HepG2 (cell line): ENCODE results near the gene NECTIN2. TPM values are rescaled to one million over a fixed set of nuclear protein-coding genes. Genes with fewer than 3 reads are reported as not detected.
A peak's percentile ranks its signal among the peaks of the same experiment; 100 is the strongest.

ENCODE experiments used
- ATRX ChIP-seq: sonication (generic); formaldehyde crosslinking; IDR thresholded peaks from 2 replicates; pipeline ENCODE4 v1.4.0; 2020; ENCODE audit warnings: missing genetic modification reagents, borderline replicate concordance
- CSRNP1 ChIP-seq: sonication (generic); formaldehyde crosslinking; IDR thresholded peaks from 2 replicates; pipeline ENCODE4 v1.8.1; 2023; ENCODE audit warnings: mild to moderate bottlenecking, missing genetic modification reagents
- FOSL2 ChIP-seq: sonication (generic); formaldehyde crosslinking; IDR thresholded peaks from 2 replicates; pipeline ENCODE4 v1.4.0; 2020; ENCODE audit warnings: missing genetic modification reagents
- GRHL1 ChIP-seq: sonication (generic); formaldehyde crosslinking; conservative IDR thresholded peaks from 2 replicates; pipeline ENCODE4 v1.8.0; 2022; ENCODE audit warnings: missing genetic modification reagents
- IRF9 ChIP-seq: sonication (generic); formaldehyde crosslinking; IDR thresholded peaks from 2 replicates; pipeline ENCODE4 v1.8.0; 2022; ENCODE audit warnings: missing genetic modification reagents, mild to moderate bottlenecking, borderline replicate concordance
- MED13 ChIP-seq: sonication (generic); formaldehyde crosslinking; IDR thresholded peaks from 2 replicates; pipeline ENCODE4 v1.5.0; 2020; ENCODE audit warnings: missing genetic modification reagents
- NCOA2 ChIP-seq: sonication (generic); formaldehyde crosslinking; IDR thresholded peaks from 2 replicates; pipeline ENCODE4 v1.8.0; 2022; ENCODE audit warnings: inconsistent platforms
- NR2F6 ChIP-seq, 2 experiments: IDR thresholded peaks; 2 replicates each; pipeline ENCODE4 v1.6.1; 2016; ENCODE audit warnings: antibody characterized with exemption in 1 of 2, mild to moderate bottlenecking in 1 of 2
- SMAD3 ChIP-seq: sonication (generic); formaldehyde crosslinking; IDR thresholded peaks from 2 replicates; pipeline ENCODE4 v1.4.0; 2020; ENCODE audit warnings: missing genetic modification reagents
- TBL1XR1 ChIP-seq: fragments of 150-350 bp; IDR thresholded peaks from 2 replicates; pipeline ENCODE4 v1.6.1; 2014; ENCODE audit warnings: borderline replicate concordance, low read length; ENCODE audit not compliant: partially characterized antibody
- ZFP36L1 ChIP-seq: sonication (generic); formaldehyde crosslinking; IDR thresholded peaks from 2 replicates; pipeline ENCODE4 v1.8.0; 2022; ENCODE audit warnings: mild to moderate bottlenecking, missing genetic modification reagents, moderate library complexity
- ZNF451 ChIP-seq: sonication (generic); formaldehyde crosslinking; IDR thresholded peaks from 2 replicates; pipeline ENCODE4 v1.5.0; 2020; ENCODE audit warnings: mild to moderate bottlenecking, missing genetic modification reagents
- ZNF567 ChIP-seq: sonication (generic); formaldehyde crosslinking; IDR thresholded peaks from 2 replicates; pipeline ENCODE4 v1.8.1; 2023; ENCODE audit warnings: mild to moderate bottlenecking, missing genetic modification reagents, borderline replicate concordance
- ZNF780A ChIP-seq: sonication (generic); formaldehyde crosslinking; IDR thresholded peaks from 2 replicates; pipeline ENCODE4 v1.8.0; 2022; ENCODE audit warnings: mild to moderate bottlenecking, missing genetic modification reagents, moderate library complexity
- ZNF883 ChIP-seq: sonication (generic); formaldehyde crosslinking; IDR thresholded peaks from 2 replicates; pipeline ENCODE4 v1.5.1; 2020; ENCODE audit warnings: mild to moderate bottlenecking, missing genetic modification reagents; ENCODE audit errors: not compliant biosample characterization
- ZSCAN25 ChIP-seq: sonication (generic); formaldehyde crosslinking; IDR thresholded peaks from 2 replicates; pipeline ENCODE4 v1.8.0; 2022; ENCODE audit warnings: mild to moderate bottlenecking, missing genetic modification reagents
- polyA plus RNA-seq, 8 experiments: library from polyadenylated mRNA; depleted of rRNA in 3 of 8; stranded (reverse) in 7 of 8; unstranded in 1 of 8; fragments of >200 nt; fragmentation: Illumina TruSeq in 4 of 8; extraction: Trizol in 4 of 8; gene quantifications; 2 replicates each; pipeline versions ENCODE4 v1.2.1 to v1.2.3, GENCODE V29; 2011 to 2016; ENCODE audit warnings: low read depth in 4 of 8, missing spikeins in 1 of 8, mixed read lengths in 1 of 8; ENCODE audit not compliant: insufficient read depth in 1 of 8
- total RNA-seq, 5 experiments: library from RNA; depleted of rRNA; stranded (reverse); fragments of >200 nt; fragmentation: Illumina TruSeq; extraction: Trizol; gene quantifications; 2 replicates each; pipeline ENCODE4 v1.2.3, GENCODE V29; 2016; ENCODE audit warnings: low read depth in 1 of 5
- TF ChIP-seq, protein P1 (sequence below): sonication (generic); formaldehyde crosslinking; IDR thresholded peaks from 2 replicates; pipeline ENCODE4 v1.8.0; 2022; ENCODE audit warnings: mild to moderate bottlenecking, missing genetic modification reagents; ENCODE audit not compliant: insufficient replicate concordance
- TF ChIP-seq, protein P2 (sequence below): sonication (generic); formaldehyde crosslinking; IDR thresholded peaks from 2 replicates; pipeline ENCODE4 v1.4.0; 2020; ENCODE audit warnings: missing genetic modification reagents

Gene NECTIN2
- total and polyA plus RNA-seq, 2 of the 13 experiments (the other 11 are each of a cell fraction or from before 2014, with no cell fraction given), result 75.4 to 114 TPM

GRCh38 chr19:44822670-44823372, 23.3 kb upstream of the NECTIN2 start (continued):
- no peak for TF ChIP-seq TBL1XR1
- peak; percentile 47 for TF ChIP-seq ZNF883 (CRISPR knock-in tag)
- TF ChIP-seq NR2F6 (IDR thresholded peaks at IDR 0.05), result peak; percentile 55; the same call in 1 of the 2 replicates
- peak; percentile 45; the same call in 1 of the 2 replicates for TF ChIP-seq NR2F6 (CRISPR knock-in tag; IDR thresholded peaks at IDR 0.05)
- no peak for TF ChIP-seq ZNF567 (CRISPR knock-in tag)
- TF ChIP-seq ATRX, result no peak
- TF ChIP-seq SMAD3 (CRISPR knock-in tag), result no peak
- TF ChIP-seq ZNF780A (CRISPR knock-in tag), result no peak
- no peak for TF ChIP-seq MED13 (CRISPR knock-in tag)
- no peak for TF ChIP-seq ZNF451 (CRISPR knock-in tag)
- no peak for TF ChIP-seq ZSCAN25 (CRISPR knock-in tag)
- no peak for TF ChIP-seq ZFP36L1
- TF ChIP-seq, protein P1, sequence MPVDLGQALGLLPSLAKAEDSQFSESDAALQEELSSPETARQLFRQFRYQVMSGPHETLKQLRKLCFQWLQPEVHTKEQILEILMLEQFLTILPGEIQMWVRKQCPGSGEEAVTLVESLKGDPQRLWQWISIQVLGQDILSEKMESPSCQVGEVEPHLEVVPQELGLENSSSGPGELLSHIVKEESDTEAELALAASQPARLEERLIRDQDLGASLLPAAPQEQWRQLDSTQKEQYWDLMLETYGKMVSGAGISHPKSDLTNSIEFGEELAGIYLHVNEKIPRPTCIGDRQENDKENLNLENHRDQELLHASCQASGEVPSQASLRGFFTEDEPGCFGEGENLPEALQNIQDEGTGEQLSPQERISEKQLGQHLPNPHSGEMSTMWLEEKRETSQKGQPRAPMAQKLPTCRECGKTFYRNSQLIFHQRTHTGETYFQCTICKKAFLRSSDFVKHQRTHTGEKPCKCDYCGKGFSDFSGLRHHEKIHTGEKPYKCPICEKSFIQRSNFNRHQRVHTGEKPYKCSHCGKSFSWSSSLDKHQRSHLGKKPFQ (CRISPR knock-in tag), result no peak
- TF ChIP-seq FOSL2 (CRISPR knock-in tag), result no peak
- no peak for TF ChIP-seq IRF9 (CRISPR knock-in tag)
- TF ChIP-seq NCOA2 (CRISPR knock-in tag), result no peak
- TF ChIP-seq CSRNP1 (CRISPR knock-in tag), result no peak
- TF ChIP-seq, protein P2, sequence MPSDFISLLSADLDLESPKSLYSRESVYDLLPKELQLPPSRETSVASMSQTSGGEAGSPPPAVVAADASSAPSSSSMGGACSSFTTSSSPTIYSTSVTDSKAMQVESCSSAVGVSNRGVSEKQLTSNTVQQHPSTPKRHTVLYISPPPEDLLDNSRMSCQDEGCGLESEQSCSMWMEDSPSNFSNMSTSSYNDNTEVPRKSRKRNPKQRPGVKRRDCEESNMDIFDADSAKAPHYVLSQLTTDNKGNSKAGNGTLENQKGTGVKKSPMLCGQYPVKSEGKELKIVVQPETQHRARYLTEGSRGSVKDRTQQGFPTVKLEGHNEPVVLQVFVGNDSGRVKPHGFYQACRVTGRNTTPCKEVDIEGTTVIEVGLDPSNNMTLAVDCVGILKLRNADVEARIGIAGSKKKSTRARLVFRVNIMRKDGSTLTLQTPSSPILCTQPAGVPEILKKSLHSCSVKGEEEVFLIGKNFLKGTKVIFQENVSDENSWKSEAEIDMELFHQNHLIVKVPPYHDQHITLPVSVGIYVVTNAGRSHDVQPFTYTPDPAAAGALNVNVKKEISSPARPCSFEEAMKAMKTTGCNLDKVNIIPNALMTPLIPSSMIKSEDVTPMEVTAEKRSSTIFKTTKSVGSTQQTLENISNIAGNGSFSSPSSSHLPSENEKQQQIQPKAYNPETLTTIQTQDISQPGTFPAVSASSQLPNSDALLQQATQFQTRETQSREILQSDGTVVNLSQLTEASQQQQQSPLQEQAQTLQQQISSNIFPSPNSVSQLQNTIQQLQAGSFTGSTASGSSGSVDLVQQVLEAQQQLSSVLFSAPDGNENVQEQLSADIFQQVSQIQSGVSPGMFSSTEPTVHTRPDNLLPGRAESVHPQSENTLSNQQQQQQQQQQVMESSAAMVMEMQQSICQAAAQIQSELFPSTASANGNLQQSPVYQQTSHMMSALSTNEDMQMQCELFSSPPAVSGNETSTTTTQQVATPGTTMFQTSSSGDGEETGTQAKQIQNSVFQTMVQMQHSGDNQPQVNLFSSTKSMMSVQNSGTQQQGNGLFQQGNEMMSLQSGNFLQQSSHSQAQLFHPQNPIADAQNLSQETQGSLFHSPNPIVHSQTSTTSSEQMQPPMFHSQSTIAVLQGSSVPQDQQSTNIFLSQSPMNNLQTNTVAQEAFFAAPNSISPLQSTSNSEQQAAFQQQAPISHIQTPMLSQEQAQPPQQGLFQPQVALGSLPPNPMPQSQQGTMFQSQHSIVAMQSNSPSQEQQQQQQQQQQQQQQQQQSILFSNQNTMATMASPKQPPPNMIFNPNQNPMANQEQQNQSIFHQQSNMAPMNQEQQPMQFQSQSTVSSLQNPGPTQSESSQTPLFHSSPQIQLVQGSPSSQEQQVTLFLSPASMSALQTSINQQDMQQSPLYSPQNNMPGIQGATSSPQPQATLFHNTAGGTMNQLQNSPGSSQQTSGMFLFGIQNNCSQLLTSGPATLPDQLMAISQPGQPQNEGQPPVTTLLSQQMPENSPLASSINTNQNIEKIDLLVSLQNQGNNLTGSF (CRISPR knock-in tag), result no peak
- no peak for TF ChIP-seq GRHL1 (CRISPR knock-in tag)
